Astrocyte of the spinal cord (primary cell): ENCODE results near the gene MAST4.

Source experiments
- DNase-seq: peaks from one replicate; pipeline ENCODE4 v3.0.0; 2011; ENCODE audit warnings: low read depth, low spot score
- H3K4me3 ChIP-seq: 2 replicates; pipeline ENCODE4 v1.5.1; 2011; ENCODE audit warnings: low read depth, mild to moderate bottlenecking, low read length, moderate library complexity
- CTCF ChIP-seq: IDR thresholded peaks from 2 replicates; pipeline ENCODE4 v1.5.1; 2012; ENCODE audit warnings: low read depth, mild to moderate bottlenecking, low read length, inconsistent platforms
- in situ Hi-C: cut with HindIII; loops from 2 replicates; pipeline ENCODE4 v1.10.0; 2017; ENCODE audit warnings: low sequenced_read_pairs

The MAST4 gene

GRCh38 chr5:67019065-67019845, 423.1 kb downstream of the MAST4 start:
- H3K4me3 ChIP-seq = no peak overlapping the region
- in situ Hi-C loops = no loop called here
- DNase-seq = no peak
- TF ChIP-seq CTCF = no peak

- no peak overlapping the region for H3K4me3 ChIP-seq
- no peak for DNase-seq
- in situ Hi-C loops = no loop called here
- TF ChIP-seq CTCF = no peak
These were observed 424.0 kb downstream of the MAST4 start for GRCh38 chr5:67020096-67020615.

GRCh38 chr5:67021031-67021430, 424.8 kb downstream of the MAST4 start:
- H3K4me3 ChIP-seq = no peak overlapping the region
- no peak for DNase-seq
- TF ChIP-seq CTCF = no peak
- in situ Hi-C loops = no loop called here

GRCh38 chr5:67021521-67021920, 425.3 kb downstream of the MAST4 start:
- H3K4me3 ChIP-seq = no peak overlapping the region
- in situ Hi-C loops = no loop called here
- DNase-seq = no peak
- no peak for TF ChIP-seq CTCF

- in situ Hi-C loops = no loop called here
These were observed 425.8 kb downstream of the MAST4 start for GRCh38 chr5:67021962-67022361.

GRCh38 chr5:67025457-67025856, 429.3 kb downstream of the MAST4 start:
- no peak overlapping the region for H3K4me3 ChIP-seq
- in situ Hi-C loops = no loop called here
- no peak for DNase-seq
- no peak for TF ChIP-seq CTCF

More at GRCh38 chr5:67021962-67022361, 425.8 kb downstream of the MAST4 start:
- no peak overlapping the region for H3K4me3 ChIP-seq
- no peak for DNase-seq
- TF ChIP-seq CTCF = no peak
